Hepatocyte (in vitro differentiated cells): ENCODE measurements around the gene POMGNT2. TPM values are rescaled to one million over a fixed set of nuclear protein-coding genes. Genes with fewer than 3 reads are reported as not detected.

Source experiments
- DNase-seq: peaks from one replicate; pipeline ENCODE4 v3.0.0-alpha.2; 2016; ENCODE audit warnings: low spot score
- H2AFZ ChIP-seq: fragments of 200-600 bp; sonication (generic); 2 replicates; pipeline ENCODE4 v1.6.0; 2016; ENCODE audit warnings: antibody characterized with exemption, mild to moderate bottlenecking
- H3K27ac ChIP-seq: fragments of 200-600 bp; sonication (generic); 2 replicates; pipeline ENCODE4 v1.5.1; 2016; ENCODE audit warnings: mild to moderate bottlenecking
- H3K27me3 ChIP-seq: fragments of 200-600 bp; sonication (generic); 2 replicates; pipeline ENCODE4 v1.6.1; 2016
- H3K36me3 ChIP-seq: fragments of 200-600 bp; sonication (generic); replicated peaks from 2 replicates; pipeline ENCODE4 v1.5.1; 2016; ENCODE audit warnings: low read depth; ENCODE audit not compliant: insufficient read depth
- H3K4me1 ChIP-seq: fragments of 200-600 bp; sonication (generic); 2 replicates; pipeline ENCODE4 v1.5.1; 2016; ENCODE audit warnings: mild to moderate bottlenecking, moderate library complexity; ENCODE audit not compliant: insufficient read depth
- H3K4me2 ChIP-seq: fragments of 200-600 bp; sonication (generic); 2 replicates; pipeline ENCODE4 v1.6.0; 2016
- H3K4me3 ChIP-seq: fragments of 200-600 bp; sonication (generic); 2 replicates; pipeline ENCODE4 v1.5.1; 2016; ENCODE audit warnings: mild to moderate bottlenecking
- H3K79me2 ChIP-seq: fragments of 200-600 bp; sonication (generic); 2 replicates; pipeline ENCODE4 v1.6.0; 2017; ENCODE audit warnings: mild to moderate bottlenecking
- H3K9me2 ChIP-seq: fragments of 200-600 bp; sonication (generic); replicated peaks from 2 replicates; pipeline ENCODE4 v1.6.0; 2017; ENCODE audit warnings: mild to moderate bottlenecking; ENCODE audit not compliant: insufficient read depth
- H3K9me3 ChIP-seq: fragments of 200-600 bp; sonication (generic); 2 replicates; pipeline ENCODE4 v1.5.1; 2016; ENCODE audit warnings: low read depth, mild to moderate bottlenecking
- H4K20me1 ChIP-seq: fragments of 200-600 bp; sonication (generic); 2 replicates; pipeline ENCODE4 v1.6.0; 2016; ENCODE audit warnings: mild to moderate bottlenecking; ENCODE audit not compliant: insufficient read depth, poor library complexity, severe bottlenecking
- EZH2 ChIP-seq: fragments of 200-600 bp; sonication (generic); IDR thresholded peaks from 2 replicates; pipeline ENCODE4 v1.6.1; 2016; ENCODE audit warnings: antibody characterized with exemption, mild to moderate bottlenecking, borderline replicate concordance
- EZH2phosphoT487 ChIP-seq: fragments of 200-600 bp; sonication (generic); IDR thresholded peaks from one replicate; pipeline ENCODE4 v1.6.1; 2018; ENCODE audit warnings: antibody characterized with exemption, mild to moderate bottlenecking, low read depth, moderate library complexity; ENCODE audit not compliant: unreplicated experiment, severe bottlenecking
- WGBS: methylation state at CpG from one replicate; pipeline ENCODE4 v1.1.6; 2016; ENCODE audit warnings: low lambda C conversion rate; ENCODE audit errors: missing lambda C conversion rate; 5-methylcytosine and 5-hydroxymethylcytosine counted together
- polyA plus RNA-seq: library from polyadenylated mRNA; unstranded; fragments of >200 nt; fragmentation: Nextera tagmentation; extraction: Ambion mirVana; gene quantifications from 2 replicates; pipeline ENCODE4 v1.2.1, GENCODE V29; 2016
- total RNA-seq: library from RNA; depleted of rRNA; stranded (reverse); fragments of >200 nt; gene quantifications from 2 replicates; pipeline ENCODE4 v1.2.3, GENCODE V29; 2014
- TF ChIP-seq, protein P1 (sequence below): fragments of 200-600 bp; sonication (generic); IDR thresholded peaks from 2 replicates; pipeline ENCODE4 v1.5.1; 2016; ENCODE audit warnings: antibody characterized with exemption, mild to moderate bottlenecking; ENCODE audit not compliant: poor library complexity

POMGNT2 gene
- total and polyA plus RNA-seq, 2 experiments from 2014 or later: 27.6 to 45.6 TPM

DNA sequence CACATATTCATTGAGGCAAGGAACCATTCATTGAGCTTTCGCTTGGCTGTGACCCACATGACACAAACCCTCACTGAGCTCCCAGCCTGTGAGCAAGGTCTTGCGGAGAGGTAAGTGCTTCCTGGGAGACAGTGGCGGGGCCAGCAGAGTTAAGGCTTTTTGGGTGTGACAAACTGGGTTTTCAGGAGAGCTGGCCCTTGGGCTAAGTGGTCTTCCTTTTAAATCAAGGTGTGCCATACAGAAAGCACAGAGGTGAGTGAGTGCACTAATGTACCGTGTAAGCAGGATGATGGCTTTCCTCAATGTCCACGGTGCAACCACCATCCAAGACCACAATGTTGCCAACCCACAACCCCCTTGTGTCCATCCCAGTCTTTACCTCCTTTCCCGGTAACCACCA is 28.6 kb downstream of the POMGNT2 start:
- H3K9me3 ChIP-seq: no peaks in the 10 kb centered on the region
- H4K20me1 ChIP-seq: no peaks in the 10 kb centered on the region
- no peak overlapping the region for H3K4me3 ChIP-seq
- no peaks in the 10 kb centered on the region for H3K36me3 ChIP-seq
- DNase-seq: no peak
- no peaks in the 10 kb centered on the region for H3K9me2 ChIP-seq
- TF ChIP-seq EZH2phosphoT487: no peak
- TF ChIP-seq, protein P1, sequence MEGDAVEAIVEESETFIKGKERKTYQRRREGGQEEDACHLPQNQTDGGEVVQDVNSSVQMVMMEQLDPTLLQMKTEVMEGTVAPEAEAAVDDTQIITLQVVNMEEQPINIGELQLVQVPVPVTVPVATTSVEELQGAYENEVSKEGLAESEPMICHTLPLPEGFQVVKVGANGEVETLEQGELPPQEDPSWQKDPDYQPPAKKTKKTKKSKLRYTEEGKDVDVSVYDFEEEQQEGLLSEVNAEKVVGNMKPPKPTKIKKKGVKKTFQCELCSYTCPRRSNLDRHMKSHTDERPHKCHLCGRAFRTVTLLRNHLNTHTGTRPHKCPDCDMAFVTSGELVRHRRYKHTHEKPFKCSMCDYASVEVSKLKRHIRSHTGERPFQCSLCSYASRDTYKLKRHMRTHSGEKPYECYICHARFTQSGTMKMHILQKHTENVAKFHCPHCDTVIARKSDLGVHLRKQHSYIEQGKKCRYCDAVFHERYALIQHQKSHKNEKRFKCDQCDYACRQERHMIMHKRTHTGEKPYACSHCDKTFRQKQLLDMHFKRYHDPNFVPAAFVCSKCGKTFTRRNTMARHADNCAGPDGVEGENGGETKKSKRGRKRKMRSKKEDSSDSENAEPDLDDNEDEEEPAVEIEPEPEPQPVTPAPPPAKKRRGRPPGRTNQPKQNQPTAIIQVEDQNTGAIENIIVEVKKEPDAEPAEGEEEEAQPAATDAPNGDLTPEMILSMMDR: no peak
- no peak for TF ChIP-seq EZH2
- H3K79me2 ChIP-seq: no peaks in the 10 kb centered on the region
- WGBS: 98% methylated on average over 6 of the region's 6 CpGs
- peaks cover 3% of the 10 kb centered on the region for H3K4me1 ChIP-seq
- H3K4me2 ChIP-seq: no peak overlapping the region
- no peaks in the 10 kb centered on the region for H3K27me3 ChIP-seq
- H3K27ac ChIP-seq: no peak overlapping the region
- no peak overlapping the region for H2AFZ ChIP-seq

DNA sequence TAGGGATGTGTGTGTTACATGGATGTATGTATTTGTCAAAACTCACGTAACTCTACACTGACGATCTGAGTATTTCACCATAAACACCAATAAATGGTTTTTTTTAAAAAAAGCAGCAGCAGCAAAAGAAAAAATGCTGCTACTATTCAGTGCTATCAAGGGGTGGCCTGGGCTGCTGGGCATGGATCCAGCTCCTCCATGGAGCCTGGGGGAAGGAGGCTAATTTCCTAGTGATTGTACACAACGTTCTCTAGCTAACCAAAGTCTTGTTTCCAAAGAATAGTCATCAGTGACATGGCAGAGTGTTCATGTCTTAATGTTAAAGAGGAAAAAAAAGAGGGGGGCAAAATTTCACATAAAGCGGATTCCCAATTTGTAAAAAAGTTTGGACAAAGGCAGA is 29.0 kb downstream of the POMGNT2 start:
- no peak for TF ChIP-seq EZH2
- TF ChIP-seq, protein P1: no peak
- TF ChIP-seq EZH2phosphoT487: no peak
- 67% methylated on average over 4 of the region's 4 CpGs for WGBS

DNA sequence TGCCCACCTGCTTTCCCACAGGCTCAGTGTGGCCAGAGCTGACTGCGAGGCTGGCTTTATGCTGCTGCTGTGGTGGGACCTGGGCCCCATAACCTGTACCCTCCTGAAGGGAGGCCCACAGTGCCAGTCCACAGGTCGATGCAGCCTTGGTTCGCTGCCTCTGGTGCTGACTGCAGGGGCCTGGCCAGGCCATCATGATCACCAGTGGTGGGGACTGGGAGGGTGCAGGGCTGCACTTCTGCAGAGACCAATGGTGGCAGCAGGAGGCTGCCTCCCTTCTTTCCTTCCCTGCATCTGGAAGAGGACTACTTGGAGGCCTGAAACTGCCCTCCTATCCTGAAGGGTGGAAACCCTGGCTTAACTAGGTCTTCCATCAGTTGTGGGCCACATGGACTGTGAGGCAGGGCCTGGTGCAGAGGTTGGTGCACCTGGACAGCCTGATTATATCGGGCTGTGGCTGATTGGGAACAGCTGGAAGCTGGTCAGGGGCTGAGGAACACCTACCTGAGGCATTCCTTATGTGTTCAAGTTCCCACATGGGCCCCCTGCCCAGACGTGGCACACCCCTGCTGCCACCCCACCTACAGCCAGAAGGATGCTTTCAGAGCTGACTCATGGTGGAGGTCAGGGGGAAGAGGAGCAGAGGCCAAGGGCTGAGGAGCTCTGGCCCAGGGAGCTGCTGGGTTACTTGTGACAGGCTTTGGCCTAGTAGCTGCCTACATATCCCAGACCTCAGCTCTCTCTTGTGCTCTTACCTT is 29.8 kb downstream of the POMGNT2 start:
- peaks cover 3% of the 10 kb centered on the region for H3K4me1 ChIP-seq
- H3K9me2 ChIP-seq: no peaks in the 10 kb centered on the region
- TF ChIP-seq, protein P1: no peak
- no peak for TF ChIP-seq EZH2
- no peak for TF ChIP-seq EZH2phosphoT487
- H3K27ac ChIP-seq: no peak overlapping the region
- no peak overlapping the region for H3K4me2 ChIP-seq
- H3K27me3 ChIP-seq: no peaks in the 10 kb centered on the region
- H3K79me2 ChIP-seq: no peaks in the 10 kb centered on the region
- H3K36me3 ChIP-seq: no peaks in the 10 kb centered on the region
- H4K20me1 ChIP-seq: no peaks in the 10 kb centered on the region
- no peak overlapping the region for H2AFZ ChIP-seq
- no peaks in the 10 kb centered on the region for H3K9me3 ChIP-seq
- no peak overlapping the region for H3K4me3 ChIP-seq
- no peak for DNase-seq
- 81% methylated on average over 5 of the region's 5 CpGs for WGBS

More for the DNA sequence above, 29.0 kb downstream of the POMGNT2 start:
- H2AFZ ChIP-seq: no peak overlapping the region
- H3K9me2 ChIP-seq: no peaks in the 10 kb centered on the region
- H3K4me1 ChIP-seq: peaks cover 3% of the 10 kb centered on the region
- H3K79me2 ChIP-seq: no peaks in the 10 kb centered on the region
- H3K9me3 ChIP-seq: no peaks in the 10 kb centered on the region
- no peak overlapping the region for H3K4me3 ChIP-seq
- no peaks in the 10 kb centered on the region for H3K36me3 ChIP-seq
- H3K27me3 ChIP-seq: no peaks in the 10 kb centered on the region
- DNase-seq: no peak
- H4K20me1 ChIP-seq: no peaks in the 10 kb centered on the region
- no peak overlapping the region for H3K27ac ChIP-seq
- H3K4me2 ChIP-seq: no peak overlapping the region
